Vagina (tissue), 2 donors: Measurements from ENCODE around the gene UBE2O.

Experiments used
- CTCF ChIP-seq, 3 experiments: fragments of 450-650 bp in 2 of 3; fragments of 200-600 bp in 1 of 3; sonication (generic) in 1 of 3; IDR thresholded peaks; one replicate each; pipeline ENCODE4 v1.5.1; 2017 to 2019; ENCODE audit warnings: antibody characterized with exemption in 3 of 3, mild to moderate bottlenecking in 2 of 3, moderate library complexity in 2 of 3
- POLR2A ChIP-seq, 2 donors: fragments of 450-650 bp; IDR thresholded peaks; one replicate each; pipeline ENCODE4 v1.6.1; 2017; ENCODE audit warnings: antibody characterized with exemption in 2 of 2, mild to moderate bottlenecking in 2 of 2, moderate library complexity in 2 of 2
- POLR2AphosphoS5 ChIP-seq, 2 donors: sonication (generic); formaldehyde crosslinking; IDR thresholded peaks; one replicate each; pipeline ENCODE4 v1.9.0; 2017; ENCODE audit warnings: antibody characterized with exemption in 2 of 2, mild to moderate bottlenecking in 2 of 2, low read depth in 1 of 2; ENCODE audit not compliant: insufficient read depth in 1 of 2

DNA sequence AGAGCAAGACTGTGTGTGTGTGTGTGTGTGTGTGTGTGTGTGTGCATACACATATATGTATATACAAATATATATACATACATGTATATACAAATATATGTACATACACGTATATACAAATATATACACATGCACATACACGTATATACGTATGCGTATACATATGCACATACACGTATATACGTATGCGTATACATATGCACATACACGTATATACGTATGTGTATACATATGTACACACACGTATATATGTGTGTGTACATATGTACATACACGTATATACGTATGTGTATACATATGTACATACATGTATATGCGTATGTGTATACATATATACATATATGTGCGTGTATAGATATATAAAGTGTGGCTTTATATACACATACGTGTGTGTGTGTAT lies 37.2 kb downstream of the UBE2O start:
- TF ChIP-seq CTCF (IDR thresholded peaks at IDR 0.05) (no peak), POLR2AphosphoS5 (IDR thresholded peaks at IDR 0.05; ENCODE audit: insufficient read depth in 1 of 2, low read depth in 1 of 2) (no peak), POLR2A (IDR thresholded peaks at IDR 0.05) (no peak)
